ENCODE measurements around the gene LRRC18. TPM values are rescaled to one million over a fixed set of nuclear protein-coding genes. Genes with fewer than 3 reads are reported as not detected.

LRRC18 gene
- not detected in 2 replicates for total RNA-seq

DNA sequence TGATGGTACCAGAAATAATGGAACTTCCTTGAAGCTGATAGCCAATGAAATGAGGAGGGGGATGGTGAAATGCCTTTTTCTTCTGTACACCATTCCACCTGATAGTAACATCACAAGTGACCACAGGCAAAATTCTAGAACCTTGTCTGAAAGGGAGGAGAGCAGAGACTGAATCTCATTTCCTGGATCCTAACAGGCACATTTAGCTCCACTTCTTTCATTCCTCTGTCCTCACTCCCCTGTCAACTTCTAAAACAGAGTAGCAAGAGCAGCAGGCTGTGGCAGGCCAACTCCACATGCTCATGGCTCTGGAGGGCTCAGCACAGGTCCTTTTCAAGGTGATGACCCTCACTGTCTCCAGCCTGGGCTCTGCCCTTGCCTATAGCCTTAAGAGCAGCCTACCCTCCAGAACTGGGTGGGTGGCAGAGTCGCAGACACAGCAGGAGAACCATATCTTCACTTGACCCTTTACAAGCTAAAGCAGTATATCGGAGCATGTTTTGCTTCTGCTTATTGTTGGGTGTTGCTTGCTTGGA lies at the start of gene LRRC18:
Gene LRRC18, minus strand, starts transcription at position 51 of the 536 bp plus-strand sequence. CDS start 25,685 bp downstream, outside the sequence.
- intact Hi-C loops (cut with micrococcal nuclease): no loop called here

DNA sequence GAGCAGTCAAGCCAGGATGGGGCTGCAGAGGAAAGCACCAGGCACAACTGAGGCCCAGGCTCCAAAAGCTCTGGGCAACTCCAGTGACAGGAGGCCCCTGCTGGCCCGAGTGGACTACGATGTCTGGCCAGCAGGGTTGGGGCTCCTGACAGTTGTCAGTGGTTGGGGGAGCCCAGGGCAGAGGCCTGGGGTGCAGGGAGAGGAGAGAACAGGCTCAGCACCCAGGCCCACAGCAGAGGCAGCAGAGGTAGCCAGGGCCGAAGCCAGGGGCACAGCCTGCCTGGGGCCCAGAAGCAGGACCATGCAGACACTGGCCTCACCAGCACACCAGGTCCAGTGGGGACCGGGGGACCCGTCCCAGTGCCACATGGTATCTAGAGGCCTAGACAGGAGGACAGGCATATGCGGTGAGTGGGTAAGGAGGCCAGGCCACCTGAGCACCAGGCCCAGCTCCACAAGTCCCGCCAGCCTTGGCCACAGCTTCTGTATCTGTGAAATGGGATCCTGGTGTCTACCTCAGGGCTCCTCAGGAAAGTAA lies 46.0 kb upstream of the LRRC18 start:
- intact Hi-C loops (cut with micrococcal nuclease): no loop called here

DNA sequence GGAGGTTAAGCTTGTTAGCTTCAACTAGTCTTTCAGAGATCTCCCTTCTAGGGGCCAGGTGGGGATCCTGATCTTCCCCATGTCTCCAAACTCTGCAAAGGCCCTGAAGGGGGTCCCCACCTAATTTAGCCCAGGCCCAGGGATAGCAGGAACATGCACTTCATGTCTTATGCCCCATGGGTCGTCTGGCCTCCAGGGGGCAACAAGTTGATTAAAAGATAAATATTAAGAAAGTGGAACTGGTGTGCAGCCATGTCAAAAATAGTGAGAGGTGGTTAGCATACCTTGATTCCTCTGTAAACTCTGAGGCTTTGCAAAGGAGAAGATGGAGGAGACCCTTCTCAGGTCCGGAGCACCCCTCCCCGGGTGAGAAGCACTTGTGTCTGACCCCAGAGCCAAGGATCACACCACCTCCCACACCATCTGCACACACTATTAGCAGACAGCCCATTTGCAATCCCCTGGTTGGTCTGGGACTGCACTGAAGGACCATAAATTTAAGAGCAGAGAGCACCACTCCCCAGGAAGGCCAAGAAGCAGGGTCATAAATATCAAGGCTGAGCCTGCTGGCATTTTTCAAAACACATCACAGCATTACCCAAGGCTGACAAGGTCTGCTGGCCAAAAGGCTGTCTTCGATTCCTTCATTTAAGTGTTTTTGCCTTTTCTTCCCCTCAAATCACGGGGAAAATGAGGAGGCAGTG lies 44.2 kb upstream of the LRRC18 start:
- intact Hi-C loops (cut with micrococcal nuclease): loop anchor here (5.0 kb wide), 1 partner anchor 424 kb away; no protein-coding TSS in a partner anchor

DNA sequence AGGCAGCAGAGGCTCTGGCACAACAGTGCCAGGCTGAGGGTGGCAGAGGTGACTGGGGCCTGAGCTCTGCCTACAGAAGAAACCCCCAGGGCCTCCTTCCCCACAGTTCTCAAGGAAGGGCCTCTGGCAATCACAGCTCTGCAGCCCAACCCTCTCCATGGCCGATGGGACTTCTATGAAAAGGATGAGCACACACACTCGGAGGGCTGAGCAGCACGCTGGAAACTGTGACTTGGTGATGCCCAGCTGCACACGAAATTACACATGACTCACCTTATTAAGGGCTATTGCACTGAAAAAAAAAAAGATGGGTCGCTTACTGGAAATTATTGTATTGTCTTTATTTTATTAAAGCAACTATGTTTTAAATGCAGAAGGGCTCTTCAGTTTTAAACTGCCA lies 42.9 kb upstream of the LRRC18 start:
- intact Hi-C loops (cut with micrococcal nuclease): loop anchor here (5.0 kb wide), 1 partner anchor 425 kb away; no protein-coding TSS in a partner anchor

DNA sequence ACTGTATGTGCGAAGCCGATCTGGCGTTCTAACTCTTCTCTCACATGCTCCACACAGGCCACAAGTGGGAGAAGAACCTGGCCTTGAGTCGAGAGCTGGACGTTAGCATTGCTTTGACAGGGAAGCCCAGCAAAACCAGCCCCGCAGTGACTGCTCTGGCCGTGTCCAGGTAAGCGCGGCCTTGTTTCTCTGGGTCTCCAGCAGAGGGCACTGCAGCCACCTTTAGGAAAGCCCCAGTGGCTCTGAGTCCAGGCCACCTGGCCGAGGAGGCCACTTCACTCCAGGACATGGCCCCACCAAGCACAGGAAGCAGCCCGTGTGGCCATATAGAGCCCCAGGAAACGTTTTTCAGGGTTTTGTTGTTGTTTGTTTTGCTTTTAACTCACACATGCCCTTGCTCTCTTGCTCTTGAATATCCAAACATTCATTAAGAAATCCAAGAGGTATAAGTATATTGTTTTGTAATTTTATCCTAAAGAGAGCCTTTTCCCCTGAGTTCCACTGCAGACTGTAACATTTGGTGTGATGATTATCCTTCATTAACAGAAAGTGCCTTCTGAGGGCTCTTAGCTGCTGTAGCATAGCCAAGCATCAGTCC lies 41.8 kb upstream of the LRRC18 start:
- intact Hi-C loops (cut with micrococcal nuclease): loop anchor here (1.0 to 5.0 kb wide), 5 partner anchors 183 to 538 kb away; no protein-coding TSS in a partner anchor

DNA sequence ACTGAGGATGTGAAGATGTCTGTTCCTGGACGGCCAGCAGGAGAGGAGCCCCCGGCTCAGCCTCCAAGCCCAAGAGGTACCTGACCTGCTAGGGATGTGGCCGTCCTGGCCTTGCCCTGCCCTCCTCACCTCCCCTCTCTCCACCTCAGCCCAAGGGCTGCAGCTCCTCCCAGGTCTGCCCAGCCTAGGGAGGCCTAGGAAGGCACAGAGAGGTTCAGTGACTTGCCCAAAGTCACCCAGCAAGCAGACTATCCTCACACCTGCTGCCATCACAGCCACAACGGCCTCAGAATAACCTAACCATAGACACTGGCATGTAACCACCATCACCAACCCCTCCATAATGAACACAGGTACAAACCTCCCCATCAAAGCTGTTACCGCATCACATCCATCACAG lies 38.7 kb upstream of the LRRC18 start:
- intact Hi-C loops (cut with micrococcal nuclease): no loop called here

DNA sequence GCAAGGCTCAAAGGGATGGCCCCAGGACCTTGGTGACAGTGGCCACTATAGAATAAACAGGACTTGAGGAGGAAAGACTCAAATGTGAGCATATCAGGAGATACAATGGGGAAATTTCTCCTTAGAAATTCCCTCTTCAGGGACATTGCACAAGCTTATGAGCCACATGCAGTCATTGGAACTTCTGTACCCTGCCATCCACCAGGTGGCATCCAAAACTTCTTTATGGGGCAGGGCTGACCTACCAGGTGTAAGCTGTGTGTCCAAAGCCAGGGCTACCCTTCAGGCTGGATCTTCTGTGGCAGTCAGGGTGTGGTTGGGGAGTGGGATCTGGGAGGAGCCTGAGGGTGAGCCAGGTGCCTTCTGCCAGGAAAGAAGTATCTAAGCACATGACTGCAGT lies 36.6 kb upstream of the LRRC18 start:
- intact Hi-C loops (cut with micrococcal nuclease): no loop called here

DNA sequence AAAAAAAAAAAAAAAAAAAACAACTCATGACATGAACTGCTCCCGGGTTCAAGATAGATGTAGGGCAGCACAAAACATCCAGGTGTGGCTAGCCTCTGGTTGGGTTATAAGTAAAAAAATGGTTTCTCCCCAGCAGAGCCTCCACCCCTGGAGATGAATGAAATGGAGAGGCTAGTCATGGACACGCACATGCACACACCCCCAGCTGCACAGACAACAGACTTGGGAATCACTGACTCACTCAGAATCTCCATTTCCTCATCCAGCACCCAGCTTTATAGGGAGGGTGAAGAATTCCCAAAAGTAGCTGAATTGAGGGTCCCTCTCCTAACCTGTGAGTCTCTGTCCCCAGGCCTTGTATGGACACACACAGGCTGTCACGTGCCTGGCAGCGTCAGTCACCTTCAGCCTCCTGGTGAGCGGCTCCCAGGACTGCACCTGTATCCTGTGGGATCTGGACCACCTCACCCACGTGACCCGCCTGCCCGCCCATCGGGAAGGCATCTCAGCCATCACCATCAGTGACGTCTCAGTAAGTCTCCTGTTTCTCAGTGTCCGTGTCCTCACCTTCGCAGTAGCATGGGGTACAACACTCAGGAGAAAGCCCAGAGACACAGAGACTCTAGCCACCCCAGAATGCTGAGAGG lies 35.0 kb upstream of the LRRC18 start:
- intact Hi-C loops (cut with micrococcal nuclease): no loop called here

DNA sequence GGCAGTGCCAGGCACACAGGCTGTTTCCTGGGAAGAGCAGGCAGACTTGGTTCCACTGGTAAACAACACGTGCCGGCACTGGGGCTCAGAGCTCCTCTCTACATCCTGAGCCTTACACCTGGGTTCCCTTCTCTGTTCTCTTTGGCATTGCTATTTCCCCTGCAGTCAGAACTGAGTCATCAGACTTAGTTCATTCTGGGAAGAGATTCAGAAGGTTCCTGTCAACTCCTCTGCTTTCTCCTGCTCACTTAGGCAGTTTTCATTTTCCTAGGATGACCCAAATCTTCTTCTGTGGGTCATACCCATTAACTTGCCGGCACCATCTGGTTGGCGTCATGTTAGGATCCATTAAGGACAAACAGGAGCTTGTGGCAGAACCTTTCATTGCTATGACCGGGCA lies 33.4 kb upstream of the LRRC18 start:
- intact Hi-C loops (cut with micrococcal nuclease): no loop called here

DNA sequence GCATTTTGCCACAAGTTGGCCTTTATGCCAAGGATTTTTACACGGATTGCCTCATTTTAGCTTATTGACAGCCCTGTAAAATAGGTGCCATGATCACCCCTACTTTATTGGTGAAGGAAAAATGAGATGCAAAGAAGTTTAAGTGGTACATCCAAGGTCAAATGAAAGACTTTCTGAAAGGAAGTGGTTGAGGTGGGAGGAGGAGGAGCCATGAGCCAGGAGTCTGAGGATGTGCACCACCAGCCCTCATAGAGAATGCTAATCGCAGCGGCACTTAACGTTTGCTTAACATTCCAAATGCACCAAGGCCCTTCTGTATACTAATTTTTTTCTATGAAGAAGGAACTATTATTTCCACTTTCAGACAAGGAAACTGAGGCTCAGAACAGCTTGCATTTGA lies 31.0 kb upstream of the LRRC18 start:
- intact Hi-C loops (cut with micrococcal nuclease): no loop called here

DNA sequence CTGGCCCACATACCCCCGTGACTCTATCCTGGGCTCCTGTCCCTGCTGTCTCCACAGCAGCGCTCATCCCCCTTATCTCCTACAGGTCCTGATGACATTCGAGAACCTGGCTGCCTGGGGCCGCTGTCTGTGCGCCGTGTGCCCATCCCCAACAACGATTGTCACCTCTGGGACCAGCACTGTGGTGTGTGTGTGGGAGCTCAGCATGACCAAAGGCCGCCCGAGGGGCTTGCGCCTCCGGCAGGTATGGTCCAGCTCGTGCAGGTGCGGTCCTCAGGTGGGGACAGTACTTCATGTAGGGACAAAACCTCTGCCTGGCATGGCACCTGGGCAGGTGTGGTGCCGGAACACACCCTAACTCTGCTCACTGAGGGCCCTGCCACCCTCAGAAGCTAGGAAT lies 30.4 kb upstream of the LRRC18 start:
- intact Hi-C loops (cut with micrococcal nuclease): no loop called here

DNA sequence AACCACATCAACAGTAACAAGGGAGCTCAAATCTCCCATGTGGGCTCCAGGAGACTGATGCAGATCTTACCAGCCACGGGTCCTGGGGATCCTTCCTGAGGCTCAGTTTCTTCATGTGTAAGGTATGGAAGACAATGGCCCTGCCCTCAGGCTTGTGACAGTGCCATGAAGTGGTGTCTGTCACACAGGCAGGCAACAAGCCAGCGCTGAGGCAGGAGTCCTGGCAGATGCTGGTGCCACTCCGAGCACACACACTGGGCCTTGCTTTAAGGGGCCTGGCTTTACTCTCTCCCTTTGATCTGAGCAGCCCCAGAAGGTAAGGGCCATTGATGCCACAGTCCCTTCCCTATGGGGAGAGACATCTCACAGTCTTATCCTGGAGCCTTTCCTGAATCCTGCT lies 28.4 kb upstream of the LRRC18 start:
- intact Hi-C loops (cut with micrococcal nuclease): no loop called here

DNA sequence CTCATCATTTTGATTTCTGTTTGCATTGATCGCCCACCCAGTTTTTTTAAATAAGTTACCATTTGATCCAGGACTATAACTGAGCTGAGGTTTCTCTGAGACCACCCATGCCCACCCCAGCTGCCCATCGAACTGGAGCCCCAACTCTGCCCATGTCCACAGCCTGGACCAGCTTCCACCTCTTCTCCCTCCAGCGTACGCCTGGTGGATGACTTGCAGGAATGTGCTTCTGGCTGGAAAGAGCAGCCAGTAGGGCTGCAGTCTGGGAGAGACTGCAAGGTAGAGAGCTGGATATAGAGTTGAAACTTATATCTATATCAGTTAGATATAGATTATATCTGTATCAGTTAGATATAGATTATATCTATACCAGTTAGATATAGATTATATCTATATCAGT lies 25.8 kb upstream of the LRRC18 start:
- intact Hi-C loops (cut with micrococcal nuclease): no loop called here

DNA sequence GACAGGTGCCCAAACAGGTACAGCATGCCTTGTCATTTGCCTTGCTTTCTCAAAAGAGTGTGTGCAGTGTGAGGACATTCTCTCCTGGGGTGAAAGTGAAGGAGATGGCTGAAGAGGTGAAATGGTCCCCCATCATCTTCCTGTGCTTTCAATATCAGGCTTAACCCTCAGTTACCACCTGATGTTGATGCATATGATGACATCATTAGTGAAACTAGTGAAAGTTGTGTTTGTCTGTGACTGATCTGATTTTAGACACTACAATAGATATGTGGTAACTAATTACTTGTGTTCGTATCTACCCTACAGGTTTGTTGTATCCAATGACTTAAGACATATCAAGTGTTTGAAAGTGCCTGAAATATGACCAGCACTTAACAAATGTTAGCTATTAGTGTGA lies 24.4 kb upstream of the LRRC18 start:
- intact Hi-C loops (cut with micrococcal nuclease): no loop called here

DNA sequence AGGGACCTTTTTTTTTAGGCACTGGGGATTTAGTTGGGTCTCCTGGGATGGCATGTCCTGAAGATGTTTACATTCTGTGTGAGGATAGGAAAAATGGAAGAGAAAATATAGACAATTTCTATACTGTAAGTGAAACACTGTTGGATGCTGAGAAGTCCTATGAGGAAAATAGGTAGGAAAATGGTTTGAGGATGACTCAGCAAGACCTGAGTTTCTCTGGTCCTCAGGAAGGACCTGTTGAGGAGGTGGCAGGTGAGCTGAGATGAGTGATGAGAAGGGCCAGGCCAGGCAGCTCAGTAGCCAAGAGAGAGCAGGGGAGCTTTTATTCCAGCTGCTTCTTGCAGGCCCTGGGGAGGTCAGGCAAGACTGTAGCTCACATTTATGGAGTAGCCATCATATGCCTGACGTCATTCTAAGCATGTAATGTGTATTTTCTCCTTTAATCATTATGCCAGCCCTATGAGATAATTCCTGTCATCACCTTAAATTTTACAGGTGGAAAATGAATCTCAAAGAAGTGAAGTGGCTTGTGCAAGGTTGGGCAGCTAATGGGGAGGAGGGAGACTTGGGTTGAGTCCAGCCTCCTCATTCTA lies 19.1 kb upstream of the LRRC18 start:
- intact Hi-C loops (cut with micrococcal nuclease): no loop called here

DNA sequence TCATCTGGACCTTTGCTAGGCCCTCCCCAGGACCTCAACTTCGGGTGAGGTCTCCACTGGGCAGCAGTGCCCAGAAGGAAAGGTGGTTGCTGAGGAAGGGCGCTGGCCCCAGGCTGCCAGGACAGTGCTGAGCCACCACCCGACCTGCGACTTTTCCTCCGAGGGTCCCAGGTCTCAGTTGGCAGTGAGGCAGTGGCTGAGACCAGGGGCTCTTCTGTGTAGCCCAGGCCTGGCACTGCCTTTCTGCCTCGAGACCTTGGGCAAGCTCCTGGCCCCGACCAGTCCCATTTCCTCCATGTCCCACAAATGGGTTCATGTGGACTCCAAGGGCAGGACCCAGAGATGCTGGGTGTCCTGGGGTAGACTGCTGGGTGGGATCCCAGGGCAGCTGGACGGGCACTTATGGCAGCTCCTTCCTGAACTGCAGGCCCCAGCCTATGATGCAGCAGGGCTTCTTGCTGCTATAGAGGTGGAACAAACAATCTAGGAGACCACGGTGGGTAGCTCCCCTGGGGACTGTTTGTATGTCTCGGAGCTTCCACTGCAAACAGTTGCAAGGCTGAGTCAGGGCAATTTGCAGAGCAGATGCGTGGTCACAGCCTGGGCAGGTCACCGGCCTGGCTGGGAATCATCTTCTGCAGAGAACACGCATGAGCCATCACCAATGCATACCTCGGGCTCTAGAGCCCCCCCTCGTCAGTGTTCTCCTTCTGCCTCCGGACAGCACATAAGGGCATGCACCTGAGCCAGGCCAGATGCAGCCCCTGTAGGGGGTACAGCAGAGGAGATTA lies 17.9 kb upstream of the LRRC18 start:
- intact Hi-C loops (cut with micrococcal nuclease): no loop called here

DNA sequence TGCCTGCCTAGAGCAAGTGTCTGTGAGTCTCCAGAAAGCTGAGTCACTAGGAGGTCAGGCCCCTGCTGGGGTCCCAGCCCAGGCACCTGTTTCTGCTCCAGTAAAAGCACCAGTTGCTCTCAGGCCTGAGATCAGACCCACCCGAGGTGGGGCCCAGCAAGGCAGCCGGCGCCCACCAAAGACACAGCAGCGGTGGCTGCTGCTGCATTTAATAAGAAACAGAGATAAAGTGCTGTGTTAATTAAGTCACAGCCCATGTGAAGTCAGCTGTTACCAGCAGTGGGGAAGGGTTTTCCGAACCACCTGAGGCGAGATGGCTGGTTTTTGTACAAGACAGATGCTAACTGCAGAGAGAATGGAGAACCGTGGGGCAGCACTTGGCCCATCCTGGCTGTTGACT lies 12.1 kb upstream of the LRRC18 start:
- intact Hi-C loops (cut with micrococcal nuclease): no loop called here

DNA sequence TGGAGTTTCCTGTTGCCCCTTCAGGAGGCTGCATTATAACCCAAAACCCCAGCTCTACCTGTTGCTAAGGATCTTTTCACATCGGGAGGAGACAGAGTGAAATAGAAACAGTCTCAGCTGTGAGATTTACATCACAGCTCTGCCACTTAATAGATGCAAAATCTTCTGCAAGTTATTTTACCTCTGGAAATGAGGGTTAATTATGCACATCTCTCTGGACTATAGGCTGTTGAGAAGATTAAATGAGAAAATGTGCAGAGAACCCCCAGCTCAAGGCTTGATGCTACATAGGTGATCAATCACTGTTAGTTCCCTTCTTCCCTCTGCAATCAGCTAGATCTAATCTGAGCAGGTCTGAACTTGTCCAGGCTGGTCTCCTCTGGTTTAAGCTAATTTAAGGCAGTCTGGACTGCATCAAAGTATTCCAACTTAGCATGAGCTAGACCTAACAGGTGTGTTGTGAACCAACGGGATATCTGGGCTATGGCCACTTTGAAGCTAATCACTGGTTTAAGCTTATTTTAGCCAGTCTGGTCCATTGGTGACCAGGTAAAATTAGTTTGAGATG lies 8.9 kb upstream of the LRRC18 start:
- intact Hi-C loops (cut with micrococcal nuclease): no loop called here

DNA sequence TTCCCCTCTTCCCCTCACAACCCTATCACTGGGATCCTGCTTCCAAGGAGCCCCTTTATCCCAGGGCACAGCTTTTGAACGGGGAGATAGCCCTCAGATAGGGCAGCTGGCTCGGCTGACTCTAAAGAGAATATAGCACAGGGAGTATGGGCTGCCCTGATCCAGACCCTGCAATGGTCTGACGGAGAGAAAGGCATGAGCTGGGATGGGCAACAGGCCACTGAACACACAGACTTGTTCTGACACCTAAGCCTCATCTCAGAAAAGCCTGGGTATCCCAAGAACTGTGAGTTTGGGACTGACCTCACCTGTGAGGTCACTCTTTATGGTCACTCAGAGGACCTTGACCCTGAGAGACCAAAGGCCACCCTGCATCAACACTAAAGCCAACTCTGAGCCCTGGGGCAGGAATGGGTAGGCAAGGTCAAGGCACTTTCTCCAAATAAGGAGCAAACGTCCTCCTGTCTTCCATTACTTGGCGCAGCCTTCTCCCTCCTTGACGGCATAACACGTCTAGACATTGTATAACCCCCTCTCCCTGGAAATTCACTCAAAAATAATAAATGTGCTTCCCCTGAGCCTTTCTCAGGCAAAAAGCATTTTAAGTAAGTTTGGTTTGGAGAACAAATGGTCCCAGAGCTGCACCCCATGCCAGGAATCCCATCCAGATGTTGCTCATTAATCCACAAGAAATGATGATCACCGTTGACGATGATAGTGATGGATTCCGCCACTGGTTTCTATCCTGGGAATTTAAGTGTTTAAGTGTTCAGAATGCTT lies 8.2 kb upstream of the LRRC18 start:
- intact Hi-C loops (cut with micrococcal nuclease): no loop called here

Data from T-helper 1 cell treated with Interleukin-12 subunit alpha and Interleukin-12 subunit beta and Interleukin-4 antibody, amounts not matched to agents 30 ng/mL and 1 ng/mL, for 36 hours (primary cell).